GM12873 (cell line): ENCODE measurements around the gene GRB10.

ENCODE experiments used
- CTCF ChIP-seq: IDR thresholded peaks from 2 replicates; pipeline ENCODE4 v1.5.1; 2012; ENCODE audit warnings: low read depth, mild to moderate bottlenecking, moderate library complexity, low read length, control low read depth; ENCODE audit not compliant: insufficient read depth; ENCODE audit errors: missing control alignments

Gene GRB10

GRCh38 chr7:50679218-50680007 lies 103.3 kb downstream of the GRB10 start:
- peak; percentile 39 for TF ChIP-seq CTCF

- no peak for TF ChIP-seq CTCF
Observed at GRCh38 chr7:50678586-50678985, 104.1 kb downstream of the GRB10 start.

- TF ChIP-seq CTCF, result no peak
Observed at GRCh38 chr7:50677638-50677996, 105.1 kb downstream of the GRB10 start.

- TF ChIP-seq CTCF, result no peak
Observed at GRCh38 chr7:50676740-50677637, 105.7 kb downstream of the GRB10 start.

GRCh38 chr7:50676079-50676478 lies 106.6 kb downstream of the GRB10 start:
- TF ChIP-seq CTCF, result no peak

GRCh38 chr7:50674896-50675835 lies 107.5 kb downstream of the GRB10 start:
- TF ChIP-seq CTCF, result no peak
